Cardiac muscle cell (in vitro differentiated cells and primary cell): Measurements from ENCODE around the gene WIPI1. TPM values are rescaled to one million over a fixed set of nuclear protein-coding genes. Genes with fewer than 3 reads are reported as not detected.

Source experiments
- DNase-seq, 2 donors: peaks; one replicate each; pipeline versions ENCODE4 v3.0.0 to v3.0.0-alpha.2; 2010 to 2017; ENCODE audit warnings: low read depth in 1 of 2, low spot score in 1 of 2
- H3K27ac ChIP-seq: fragments of 200-600 bp; sonication (generic); 2 replicates; pipeline ENCODE4 v1.5.1; 2016
- H3K27me3 ChIP-seq: fragments of 200-600 bp; sonication (generic); 2 replicates; pipeline ENCODE4 v1.6.0; 2016; ENCODE audit warnings: control low read depth
- H3K36me3 ChIP-seq: fragments of 200-600 bp; sonication (generic); 2 replicates; pipeline ENCODE4 v1.5.1; 2016; ENCODE audit warnings: control low read depth
- H3K4me1 ChIP-seq: fragments of 200-600 bp; sonication (generic); 2 replicates; pipeline ENCODE4 v1.8.1; 2017; ENCODE audit warnings: low read depth, mild to moderate bottlenecking, mixed run types
- H3K4me3 ChIP-seq: fragments of 200-600 bp; sonication (generic); 2 replicates; pipeline ENCODE4 v1.5.1; 2016; ENCODE audit warnings: mild to moderate bottlenecking
- H3K9me3 ChIP-seq: fragments of 200-600 bp; sonication (generic); 2 replicates; pipeline ENCODE4 v1.5.1; 2017; ENCODE audit warnings: low read depth, mild to moderate bottlenecking, control low read depth
- CTCF ChIP-seq: IDR thresholded peaks from 2 replicates; pipeline ENCODE4 v1.5.1; 2012; ENCODE audit warnings: low read depth, mild to moderate bottlenecking, low read length
- polyA plus RNA-seq: library from polyadenylated mRNA; unstranded; fragments of >200 nt; fragmentation: Nextera tagmentation; extraction: Ambion mirVana; gene quantifications from 2 replicates; pipeline ENCODE4 v1.2.1, GENCODE V29; 2016
- total RNA-seq: library from RNA; depleted of rRNA; stranded (reverse); fragments of >200 nt; gene quantifications from 2 replicates; pipeline ENCODE4 v1.2.3, GENCODE V29; 2016

The WIPI1 gene
- total and polyA plus RNA-seq, 2 experiments from 2014 or later = 39.8 to 72.5 TPM

- no peaks in the 10 kb centered on the region for H3K36me3 ChIP-seq
- H3K4me3 ChIP-seq = no peak overlapping the region
- no peak overlapping the region for H3K27ac ChIP-seq
- no peaks in the 10 kb centered on the region for H3K27me3 ChIP-seq
- H3K9me3 ChIP-seq = no peaks in the 10 kb centered on the region
- no peak for TF ChIP-seq CTCF
- H3K4me1 ChIP-seq = peaks cover 4% of the 10 kb centered on the region
- DNase-seq = no peak
These were observed 56.0 kb downstream of the WIPI1 start for GRCh38 chr17:68401288-68401687.

- H3K4me3 ChIP-seq = no peak overlapping the region
- H3K27ac ChIP-seq = no peak overlapping the region
- TF ChIP-seq CTCF = no peak
- no peaks in the 10 kb centered on the region for H3K36me3 ChIP-seq
- no peaks in the 10 kb centered on the region for H3K9me3 ChIP-seq
- H3K4me1 ChIP-seq = peaks cover 4% of the 10 kb centered on the region
- DNase-seq = no peak
- no peaks in the 10 kb centered on the region for H3K27me3 ChIP-seq
These were observed 56.9 kb downstream of the WIPI1 start for GRCh38 chr17:68400404-68400735.

- Histone ChIP-seq H3K27ac (no peak overlapping the region), H3K36me3 (no peaks in the 10 kb centered on the region), H3K27me3 (no peaks in the 10 kb centered on the region), H3K4me1 (peaks cover 4% of the 10 kb centered on the region), H3K9me3 (no peaks in the 10 kb centered on the region), H3K4me3 (no peak overlapping the region)
- no peak for TF ChIP-seq CTCF
- DNase-seq = peak in 1 of 2 donors; percentile 77
These were observed 57.5 kb downstream of the WIPI1 start for GRCh38 chr17:68399638-68400403.

GRCh38 chr17:68398691-68399637 is 58.3 kb downstream of the WIPI1 start:
- Histone ChIP-seq H3K4me1 (peaks cover 4% of the 10 kb centered on the region), H3K27me3 (no peaks in the 10 kb centered on the region), H3K36me3 (no peaks in the 10 kb centered on the region), H3K27ac (no peak overlapping the region), H3K4me3 (no peak overlapping the region), H3K9me3 (no peaks in the 10 kb centered on the region)
- peak; percentile 71 to 86 for DNase-seq
- peak; percentile 92 for TF ChIP-seq CTCF

GRCh38 chr17:68397108-68397536 is 60.2 kb downstream of the WIPI1 start:
- Histone ChIP-seq H3K27me3 (no peaks in the 10 kb centered on the region), H3K9me3 (no peaks in the 10 kb centered on the region), H3K4me3 (no peak overlapping the region), H3K27ac (no peak overlapping the region), H3K36me3 (no peaks in the 10 kb centered on the region), H3K4me1 (peaks cover 4% of the 10 kb centered on the region)
- TF ChIP-seq CTCF = no peak
- DNase-seq = no peak
